HG03442 (cell line): Measurements from ENCODE around the gene MAMSTR.

Experiments
- ATAC-seq: cut with Tn5 transposase; IDR thresholded peaks from one replicate; pipeline ENCODE4 v1.9.1; 2021; ENCODE audit warnings: mild to moderate bottlenecking, moderate library complexity; ENCODE audit not compliant: unreplicated experiment

MAMSTR gene

GRCh38 chr19:48746738-48747575, 27.4 kb upstream of the MAMSTR start, which contains the start of gene IZUMO1:
Gene IZUMO1 (minus strand): TSS chr19:48746909. CDS start chr19:48745859, 1,050 bp downstream.
- no peak for ATAC-seq

- ATAC-seq = no peak
Measured at GRCh38 chr19:48746110-48746509, 26.6 kb upstream of the MAMSTR start.

DNA sequence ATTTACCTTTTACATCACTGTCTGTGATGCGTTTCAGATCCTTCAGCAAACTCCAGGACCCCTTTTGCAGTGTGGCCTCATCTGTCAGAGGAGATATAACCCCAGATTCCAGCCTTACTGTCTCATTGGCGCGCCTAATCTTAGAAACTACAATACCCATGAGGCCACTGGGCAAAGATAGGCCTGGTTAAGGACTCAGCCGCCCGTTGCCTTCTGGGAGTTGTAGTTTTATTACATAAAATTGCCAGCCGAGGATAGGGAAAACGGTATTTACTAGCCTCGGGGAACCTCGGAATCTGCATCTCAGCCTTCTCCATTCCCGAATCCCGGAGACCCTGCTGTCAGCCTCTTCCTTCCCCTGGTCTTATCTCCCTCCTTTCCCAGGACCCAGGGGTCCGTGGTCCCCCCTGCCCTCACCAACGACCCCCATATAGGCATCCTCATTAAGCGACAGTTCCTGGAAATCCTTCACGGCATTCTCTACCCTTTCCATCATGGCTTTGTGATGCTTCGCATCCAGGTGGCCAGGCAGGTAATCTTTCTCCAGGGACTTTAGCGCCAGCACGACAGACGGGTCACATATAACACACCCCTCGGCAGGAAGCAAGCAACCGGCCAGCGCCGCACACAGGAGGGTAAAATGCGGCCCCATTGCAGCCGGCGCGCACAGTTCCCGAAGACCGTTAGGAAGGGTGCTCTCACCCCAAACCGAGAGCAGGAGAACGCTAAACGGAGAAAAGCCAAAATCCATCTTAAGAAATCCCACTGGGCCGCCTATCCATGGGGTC, 25.9 kb upstream of the MAMSTR start:
- ATAC-seq = no peak

- no peak for ATAC-seq
Measured at GRCh38 chr19:48742096-48742495, 22.6 kb upstream of the MAMSTR start.

DNA sequence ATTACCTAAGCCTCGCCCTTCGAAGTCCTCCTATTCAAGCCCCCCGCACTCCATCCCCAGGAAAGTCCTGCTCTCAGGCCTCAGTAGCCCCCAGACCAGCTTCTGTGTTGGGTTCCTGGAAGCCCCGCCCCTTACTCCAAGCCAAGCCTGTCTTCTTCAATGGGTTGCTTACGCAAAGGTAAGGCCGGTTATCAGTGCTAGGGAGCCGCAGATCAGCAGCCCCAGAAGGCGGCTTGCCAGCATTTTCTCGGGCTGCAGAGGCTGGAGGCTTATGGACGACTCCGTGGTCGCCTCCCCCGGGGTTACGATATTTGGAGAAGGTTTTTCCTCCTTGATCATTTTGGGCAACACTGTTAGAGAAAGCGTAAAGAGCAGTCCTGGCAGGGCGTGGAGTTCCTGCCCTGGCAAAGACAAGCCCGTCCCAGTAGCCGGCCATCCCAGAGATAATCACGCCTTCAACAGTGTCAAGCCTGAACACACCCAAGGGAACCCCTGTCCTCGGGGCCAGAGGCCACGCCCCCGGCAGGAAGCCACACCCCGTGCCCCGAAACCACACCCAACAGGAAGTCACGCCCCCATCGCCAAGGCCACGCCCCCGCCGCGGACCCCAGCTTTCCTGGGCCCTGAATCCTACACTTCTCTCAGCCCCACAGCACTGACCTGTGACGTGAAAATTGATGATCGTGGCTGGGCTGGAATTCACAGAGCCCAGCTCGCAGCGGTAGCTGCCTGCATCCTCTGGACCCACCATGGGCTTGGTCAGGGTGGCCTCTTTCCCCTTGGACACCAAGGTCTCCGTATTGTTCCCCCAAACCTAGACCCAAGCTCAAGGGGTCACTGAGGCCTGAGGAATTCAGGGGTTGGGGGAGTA, 21.8 kb upstream of the MAMSTR start:
- ATAC-seq = no peak

- no peak for ATAC-seq
Measured at GRCh38 chr19:48740164-48740972, 20.8 kb upstream of the MAMSTR start, which contains the start of gene RASIP1. Gene RASIP1 (minus strand): TSS chr19:48740610. CDS start chr19:48740282, 328 bp downstream.

DNA sequence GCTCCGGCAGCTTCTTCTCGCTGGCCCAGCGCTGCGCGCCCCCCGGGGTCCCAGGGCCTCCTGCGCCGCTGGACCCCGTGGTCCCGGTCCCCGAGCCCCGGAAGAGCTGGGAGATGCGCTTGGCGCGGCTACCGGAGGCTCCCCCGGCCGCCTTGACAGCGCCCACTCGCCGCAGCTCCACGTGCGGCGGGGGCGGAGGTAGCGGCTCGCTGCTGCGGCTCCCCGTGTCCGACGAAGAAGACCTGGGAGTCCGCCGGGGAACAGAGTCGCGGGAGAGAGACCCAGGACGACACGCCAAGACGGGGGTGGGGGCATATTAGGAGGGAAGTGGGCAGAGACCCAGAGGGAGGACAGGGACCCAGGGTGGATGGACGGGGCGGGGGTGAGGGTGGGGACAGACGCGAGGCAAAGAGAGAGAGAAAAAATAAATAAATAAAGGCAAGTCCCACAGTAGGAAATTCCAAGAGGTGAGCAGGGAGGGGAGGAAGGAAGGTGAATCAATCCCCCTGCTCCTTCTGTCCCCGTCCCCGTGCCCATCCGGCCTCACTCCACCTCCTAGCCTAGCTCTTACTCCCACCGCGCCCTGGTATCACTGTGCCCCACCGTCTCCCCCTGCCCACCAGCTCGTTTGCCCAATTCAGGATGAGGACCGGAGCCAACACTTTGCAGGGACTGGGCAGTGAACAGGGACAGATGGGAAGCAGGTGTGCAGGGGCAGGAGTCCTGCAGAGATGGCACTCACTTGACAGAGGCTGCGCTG, 20.1 kb upstream of the MAMSTR start:
- ATAC-seq = no peak

DNA sequence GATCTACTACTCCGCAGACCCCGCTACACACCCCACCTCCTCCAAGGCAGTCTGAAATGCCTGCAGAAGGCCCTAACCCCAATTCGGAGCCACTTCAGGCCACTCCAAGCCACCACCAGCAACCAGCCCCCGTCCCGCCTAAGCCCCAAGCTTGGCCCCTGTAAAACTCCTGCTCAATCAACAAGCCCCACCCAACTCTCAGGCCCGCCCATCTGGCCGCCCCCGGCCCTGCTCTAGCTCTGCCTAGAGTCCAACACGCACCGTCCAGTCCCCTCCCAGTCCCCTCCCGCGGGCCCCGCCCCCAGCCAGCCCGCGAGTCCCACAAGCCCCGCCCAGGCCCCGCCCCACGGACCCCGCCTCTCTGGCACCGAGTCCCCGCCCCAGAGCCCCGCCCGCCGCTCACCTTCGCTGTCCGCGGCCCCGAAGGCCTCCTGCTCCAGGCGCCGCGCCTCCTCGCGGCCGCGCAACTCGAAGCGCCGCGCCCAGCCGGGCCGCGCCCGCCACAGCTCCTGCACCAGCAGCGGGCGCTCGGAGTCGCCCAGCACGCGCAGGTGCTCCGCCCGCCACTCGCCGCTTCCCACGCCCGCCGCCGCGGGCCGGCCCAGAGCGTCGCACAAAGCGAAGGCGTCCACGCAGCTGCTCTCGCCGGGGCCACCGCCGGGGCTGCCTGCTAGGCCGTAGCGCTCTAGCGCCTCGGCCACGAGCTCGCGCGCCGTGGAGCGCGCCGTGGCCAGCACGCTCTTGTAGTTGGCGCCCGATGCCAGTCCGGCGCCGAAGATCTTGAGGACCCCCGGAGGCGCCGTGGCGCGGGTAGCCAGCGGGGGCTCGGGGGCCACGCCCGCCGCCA, 19.3 kb upstream of the MAMSTR start:
- peak; percentile 84 for ATAC-seq

GRCh38 chr19:48737360-48737998, 18.0 kb upstream of the MAMSTR start:
- no peak for ATAC-seq

- ATAC-seq = no peak
Measured at GRCh38 chr19:48735031-48735615, 15.6 kb upstream of the MAMSTR start.

DNA sequence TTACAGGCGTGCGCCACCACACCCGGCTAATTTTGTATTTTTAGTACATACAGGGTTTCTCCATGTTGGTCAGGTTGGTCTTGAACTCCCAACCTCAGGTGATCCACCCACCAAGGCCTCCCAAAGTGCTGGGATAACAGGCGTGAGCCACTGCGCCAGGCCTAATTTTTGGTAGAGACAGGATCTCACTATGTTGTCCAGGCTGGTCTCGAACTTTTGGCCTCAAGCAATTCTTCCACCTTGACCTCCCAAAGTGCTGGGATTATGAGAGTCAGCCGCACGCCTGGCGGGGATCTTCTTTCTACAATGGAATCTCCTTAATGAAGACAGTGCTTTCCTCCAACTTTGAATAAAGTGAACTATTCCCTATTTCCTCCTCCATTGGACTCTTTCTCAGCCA, 15.1 kb upstream of the MAMSTR start:
- ATAC-seq = no peak

DNA sequence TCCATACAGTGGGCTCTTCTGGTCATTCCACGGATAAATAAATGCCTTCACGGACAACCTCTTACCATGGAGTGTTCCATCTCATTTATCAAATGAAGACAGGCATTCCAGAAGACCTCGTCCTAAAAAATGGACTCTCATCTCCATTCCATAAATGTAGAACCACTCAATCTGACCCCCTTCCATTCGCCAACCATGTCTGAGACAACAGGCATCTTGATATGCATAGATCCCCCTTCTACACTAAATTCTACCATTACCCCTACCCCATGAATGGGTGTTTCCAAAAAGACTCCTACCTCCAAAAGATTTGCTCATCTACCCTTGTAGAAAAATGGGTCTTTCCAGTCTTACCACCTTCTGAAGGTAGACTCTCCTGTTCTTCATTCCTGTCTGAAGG, 11.9 kb upstream of the MAMSTR start:
- ATAC-seq = no peak

DNA sequence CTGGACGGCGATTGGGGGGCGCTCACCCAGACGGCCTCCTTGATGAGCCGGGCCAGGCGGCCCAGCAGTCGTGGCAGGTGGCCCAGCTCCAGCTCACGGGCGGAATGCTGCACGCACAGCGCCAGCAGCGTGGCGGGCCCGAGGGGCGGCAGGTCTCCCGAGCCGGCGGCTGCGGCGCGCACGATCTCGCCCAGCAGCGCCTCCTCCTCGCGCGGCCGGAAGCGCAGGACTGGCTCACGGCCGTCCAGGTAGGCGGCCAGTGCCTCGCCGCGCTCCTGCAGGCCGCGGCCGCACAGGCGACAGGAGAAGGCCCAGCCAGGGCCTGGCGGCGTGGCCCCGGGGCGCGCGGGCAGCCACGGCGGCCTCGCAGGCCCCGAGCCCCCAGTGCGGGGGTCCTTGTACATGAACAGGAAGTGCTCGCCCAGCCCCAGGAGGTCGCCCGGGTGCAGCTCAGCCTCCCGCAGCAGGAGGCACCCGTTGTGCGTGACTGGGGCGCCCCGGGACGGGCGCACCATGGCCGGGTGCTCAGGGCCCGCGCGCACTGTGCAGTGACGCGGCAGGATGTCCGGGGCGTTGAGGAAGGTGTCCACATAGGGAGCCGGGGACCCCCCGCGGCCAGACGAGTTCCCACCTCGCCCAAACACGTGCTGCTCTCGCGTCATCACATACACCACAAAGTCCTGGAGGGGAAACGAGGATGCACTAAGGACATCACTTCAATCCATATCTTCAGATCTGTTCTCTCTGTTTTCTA, 9.6 kb upstream of the MAMSTR start:
- no peak for ATAC-seq

GRCh38 chr19:48726556-48726955, 7.0 kb upstream of the MAMSTR start:
- ATAC-seq = no peak

DNA sequence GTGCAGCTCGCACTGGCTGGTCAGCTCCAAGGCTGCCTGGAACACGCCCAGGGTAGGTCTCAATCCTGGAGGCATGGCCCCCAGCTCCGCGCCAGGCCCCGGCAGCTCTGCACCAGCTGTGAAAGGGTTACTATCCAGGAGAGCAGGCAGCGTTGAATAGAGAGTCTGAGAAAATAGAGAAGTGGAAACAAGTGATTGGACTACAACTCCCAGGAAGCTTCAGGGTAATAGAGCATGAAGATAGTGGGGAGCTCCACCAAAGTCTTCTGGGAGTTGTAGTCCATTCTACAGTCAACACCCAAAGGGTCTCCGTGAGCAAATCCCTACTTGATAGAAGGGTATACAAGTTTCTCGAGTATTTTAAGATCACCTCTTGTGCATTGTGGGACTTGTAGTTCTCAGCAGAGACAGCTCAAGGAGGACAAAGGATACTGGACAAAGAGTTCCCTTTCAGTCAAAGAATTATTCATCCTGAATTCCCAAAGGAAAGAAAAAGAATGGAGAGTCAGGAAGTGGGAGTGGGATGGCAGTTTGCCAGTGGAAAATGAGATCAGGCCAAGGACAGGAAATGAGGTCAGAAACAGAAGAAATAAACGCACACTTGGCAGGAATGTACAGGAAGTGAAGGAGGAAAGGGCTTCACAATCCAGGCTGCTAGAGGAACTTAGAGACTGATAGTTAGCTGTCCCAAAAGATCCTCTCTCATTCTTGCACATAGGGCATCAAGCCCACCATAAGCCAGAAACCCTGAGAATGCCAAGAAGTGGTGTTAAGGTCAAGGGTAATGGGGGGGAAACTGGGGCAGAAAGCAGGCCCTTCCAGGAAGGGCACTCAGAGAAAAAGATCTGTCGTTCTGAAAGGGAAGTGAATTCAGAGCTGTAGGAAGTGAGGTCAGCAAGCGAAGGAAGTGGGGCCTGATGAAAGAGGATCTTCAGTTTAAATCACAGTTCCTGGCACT, 5.5 kb upstream of the MAMSTR start:
- no peak for ATAC-seq

GRCh38 chr19:48722196-48722708, 2.7 kb upstream of the MAMSTR start:
- ATAC-seq = no peak
